ENCODE results near the gene DTD2.

The DTD2 gene

GRCh38 chr14:31403707-31404106, 53.6 kb downstream of the DTD2 start:
- DNase-seq: no peak

GRCh38 chr14:31402764-31403439, 54.4 kb downstream of the DTD2 start:
- no peak for DNase-seq

GRCh38 chr14:31401369-31401932, 55.9 kb downstream of the DTD2 start:
- no peak for DNase-seq

GRCh38 chr14:31400031-31400638, 57.2 kb downstream of the DTD2 start:
- DNase-seq: no peak
